ENCODE results near the gene FBL. TPM values are rescaled to one million over a fixed set of nuclear protein-coding genes. Genes with fewer than 3 reads are reported as not detected.

The FBL gene
- total RNA-seq, 1 donor from 2014 or later, result 250 TPM

DNA sequence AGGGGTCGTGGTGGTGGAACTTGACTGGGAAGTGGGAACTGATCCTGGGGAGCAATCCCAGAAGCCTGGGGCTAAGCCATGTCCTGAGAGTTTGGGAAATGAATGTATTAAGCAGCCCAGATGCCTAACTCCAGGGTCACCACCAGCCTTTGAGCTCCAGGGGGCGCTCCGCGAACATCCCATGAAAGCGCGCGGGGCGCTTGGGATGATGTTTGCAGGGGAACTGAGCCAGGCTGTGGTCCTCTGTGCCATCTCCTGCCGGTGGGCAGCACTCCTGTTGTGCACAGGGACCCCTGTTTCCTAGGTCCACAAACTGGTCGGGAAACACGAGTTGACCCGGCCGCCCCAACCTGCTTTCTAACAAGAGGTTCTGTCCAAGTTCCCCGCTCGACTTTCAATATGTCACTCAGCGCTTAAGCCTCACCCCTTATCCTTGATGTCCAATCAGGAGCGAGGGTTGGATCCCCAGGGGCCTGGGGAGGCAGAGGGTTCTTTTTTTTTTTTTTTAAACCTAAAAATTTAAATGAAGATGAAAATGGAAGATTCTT lies 53.1 kb downstream of the FBL start:
- Mint-ChIP-seq H3K9me3 (ENCODE audit: low read depth) (peaks cover 3% of the 10 kb centered on the region), H3K27ac (no peak overlapping the region), H3K27me3 (peaks cover 22% of the 10 kb centered on the region), H3K4me1 (ENCODE audit: low read depth) (no peaks in the 10 kb centered on the region), H3K4me3 (ENCODE audit: low read depth) (peak overlapping the region; percentile 24), H3K36me3 (ENCODE audit: insufficient read depth) (no peaks in the 10 kb centered on the region)
- DNase-seq (ENCODE audit: low spot score, unreplicated experiment), result peak; percentile 67
- TF ChIP-seq, protein P1, sequence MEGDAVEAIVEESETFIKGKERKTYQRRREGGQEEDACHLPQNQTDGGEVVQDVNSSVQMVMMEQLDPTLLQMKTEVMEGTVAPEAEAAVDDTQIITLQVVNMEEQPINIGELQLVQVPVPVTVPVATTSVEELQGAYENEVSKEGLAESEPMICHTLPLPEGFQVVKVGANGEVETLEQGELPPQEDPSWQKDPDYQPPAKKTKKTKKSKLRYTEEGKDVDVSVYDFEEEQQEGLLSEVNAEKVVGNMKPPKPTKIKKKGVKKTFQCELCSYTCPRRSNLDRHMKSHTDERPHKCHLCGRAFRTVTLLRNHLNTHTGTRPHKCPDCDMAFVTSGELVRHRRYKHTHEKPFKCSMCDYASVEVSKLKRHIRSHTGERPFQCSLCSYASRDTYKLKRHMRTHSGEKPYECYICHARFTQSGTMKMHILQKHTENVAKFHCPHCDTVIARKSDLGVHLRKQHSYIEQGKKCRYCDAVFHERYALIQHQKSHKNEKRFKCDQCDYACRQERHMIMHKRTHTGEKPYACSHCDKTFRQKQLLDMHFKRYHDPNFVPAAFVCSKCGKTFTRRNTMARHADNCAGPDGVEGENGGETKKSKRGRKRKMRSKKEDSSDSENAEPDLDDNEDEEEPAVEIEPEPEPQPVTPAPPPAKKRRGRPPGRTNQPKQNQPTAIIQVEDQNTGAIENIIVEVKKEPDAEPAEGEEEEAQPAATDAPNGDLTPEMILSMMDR (IDR thresholded peaks at IDR 0.05; ENCODE audit: unreplicated experiment), result peak; percentile 98

DNA sequence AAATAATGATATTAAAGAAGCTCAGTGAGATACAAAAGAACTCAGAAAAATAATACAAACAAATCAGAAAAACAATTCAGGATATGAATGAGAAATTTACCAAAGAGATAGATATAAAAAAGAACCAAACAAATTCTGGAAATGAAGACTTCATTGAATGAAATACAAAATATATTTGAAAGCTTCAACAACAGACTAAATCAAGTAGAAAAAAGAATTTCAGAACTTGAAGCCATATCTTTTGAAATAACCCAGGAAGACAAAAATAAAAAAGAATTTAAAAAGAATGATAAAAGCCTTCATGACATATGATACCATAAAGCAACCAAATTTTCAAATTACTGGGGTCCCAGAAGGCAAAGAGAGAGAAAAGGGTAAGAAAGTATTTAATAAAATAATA lies 57.9 kb downstream of the FBL start:
- TF ChIP-seq, protein P1 (IDR thresholded peaks at IDR 0.05; ENCODE audit: unreplicated experiment), result no peak
- H3K27me3 Mint-ChIP-seq, result peaks cover 31% of the 10 kb centered on the region
- DNase-seq (ENCODE audit: low spot score, unreplicated experiment), result no peak
- H3K4me1 Mint-ChIP-seq (ENCODE audit: low read depth), result no peaks in the 10 kb centered on the region
- no peak overlapping the region for H3K4me3 Mint-ChIP-seq (ENCODE audit: low read depth)
- H3K9me3 Mint-ChIP-seq (ENCODE audit: low read depth), result peaks cover 5% of the 10 kb centered on the region
- H3K27ac Mint-ChIP-seq, result no peak overlapping the region
- H3K36me3 Mint-ChIP-seq (ENCODE audit: insufficient read depth), result no peaks in the 10 kb centered on the region

Small RNA genes lying within 50 kb of the gene (microRNA-seq; reads per million reads assigned to microRNA genes)
- not detected for gene MIR6719 (ENCODE audit: borderline number of aligned reads, unreplicated experiment)

Other genes starting within 250 kb of the FBL start
- not detected in 2 replicates for gene LGALS13, start 243.9 kb downstream of the FBL start, total RNA-seq
- gene LGALS16, start 190.5 kb downstream of the FBL start, total RNA-seq, result not detected in 2 replicates
- not detected in 2 replicates for gene LGALS14, start 141.9 kb downstream of the FBL start, total RNA-seq
- not detected in 2 replicates for gene CLC, start 108.3 kb downstream of the FBL start, total RNA-seq
- not detected in 2 replicates for gene LEUTX, start 67.5 kb downstream of the FBL start, total RNA-seq
- 80.7 and 90.7 TPM in 2 replicates for gene DYRK1B, start 12.2 kb downstream of the FBL start, total RNA-seq
- gene FCGBP, start 88.3 kb upstream of the FBL start, total RNA-seq, result 0.80 and 1.2 TPM in 2 replicates
- 95.9 and 100 TPM in 2 replicates for gene PSMC4, start 124.8 kb upstream of the FBL start, total RNA-seq
- gene ZNF546, start 150.7 kb upstream of the FBL start, total RNA-seq, result 5.1 and 5.9 TPM in 2 replicates
- gene ZNF780B, start 209.9 kb upstream of the FBL start, total RNA-seq, result 40.6 and 45.9 TPM in 2 replicates
- gene ZNF780A, start 244.6 kb upstream of the FBL start, total RNA-seq, result 25.5 and 27.4 TPM in 2 replicates